NCI-H524 treated with DMSO at 0.1 percent for 48 hours (cell line): ENCODE results near the gene ZIK1.

Source experiments
- DNase-seq: peaks from one replicate; lab custom pipeline; 2025; lab: John Stamatoyannopoulos, UW

ZIK1 gene

DNA sequence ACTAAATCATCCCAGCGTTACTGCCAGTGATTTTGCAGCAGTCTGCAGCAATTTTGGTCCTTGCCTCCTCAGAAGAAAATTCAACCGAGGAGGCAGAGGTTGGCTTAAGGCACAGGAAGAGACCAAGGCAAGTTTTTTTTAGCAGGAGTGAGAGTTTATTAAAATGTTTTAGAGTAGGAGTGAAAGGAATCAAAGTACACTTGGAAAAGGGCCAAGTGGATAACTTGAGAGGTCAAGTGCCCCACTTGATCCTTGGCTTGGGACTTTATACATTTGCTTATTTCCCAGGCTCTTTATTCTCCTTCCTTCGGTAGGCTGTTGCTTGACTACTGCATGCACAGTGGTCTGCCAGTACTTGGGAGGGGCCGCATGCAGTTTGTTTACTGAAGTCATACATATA is 27.2 kb downstream of the ZIK1 start:
- DNase-seq, result no peak

DNA sequence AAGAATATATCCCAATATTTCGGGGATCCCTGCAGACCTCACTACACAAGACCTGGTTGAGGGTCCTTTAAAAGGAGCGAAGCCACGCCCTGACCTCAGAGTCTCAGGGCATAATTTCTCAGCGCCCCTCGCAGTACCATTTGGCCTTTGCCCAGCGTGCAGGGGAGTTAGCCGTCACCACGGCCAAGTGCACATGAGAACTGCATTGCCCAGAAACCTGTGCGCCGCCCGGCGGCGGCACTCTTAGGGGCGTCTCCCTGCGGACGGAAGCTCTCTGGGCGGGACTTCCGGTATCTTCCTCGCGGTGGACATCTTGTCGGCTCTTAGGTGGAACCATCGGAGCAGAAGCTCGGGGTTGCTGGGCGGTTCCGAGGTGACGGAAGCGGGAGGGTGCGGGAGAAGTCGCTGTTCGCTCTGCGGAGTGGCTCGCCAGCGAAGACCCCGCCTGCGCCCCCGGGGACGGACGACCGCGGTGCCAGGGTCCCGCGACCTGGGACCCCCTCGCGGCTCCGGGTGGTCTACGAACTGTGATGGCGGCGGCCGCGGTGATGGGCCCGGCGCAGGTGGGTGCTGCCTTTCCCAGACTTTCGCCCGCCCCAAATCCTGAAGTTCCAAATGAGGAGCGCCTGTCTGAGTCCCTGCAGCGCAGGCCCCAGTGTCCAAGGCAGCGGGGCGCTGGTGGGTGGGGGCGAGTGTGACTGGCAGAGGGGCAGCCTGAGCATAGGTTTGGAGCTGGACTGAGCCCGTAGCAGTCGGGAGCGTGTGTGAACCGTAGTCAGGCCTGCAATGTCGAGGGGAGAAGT is 30.2 kb downstream of the ZIK1 start, which contains the start of gene ZNF134:
ZNF134 (plus strand) TSS at position 302 of the 803 bp plus-strand sequence. CDS start 5,227 bp downstream, outside the sequence.
- DNase-seq, result peak; percentile 85

DNA sequence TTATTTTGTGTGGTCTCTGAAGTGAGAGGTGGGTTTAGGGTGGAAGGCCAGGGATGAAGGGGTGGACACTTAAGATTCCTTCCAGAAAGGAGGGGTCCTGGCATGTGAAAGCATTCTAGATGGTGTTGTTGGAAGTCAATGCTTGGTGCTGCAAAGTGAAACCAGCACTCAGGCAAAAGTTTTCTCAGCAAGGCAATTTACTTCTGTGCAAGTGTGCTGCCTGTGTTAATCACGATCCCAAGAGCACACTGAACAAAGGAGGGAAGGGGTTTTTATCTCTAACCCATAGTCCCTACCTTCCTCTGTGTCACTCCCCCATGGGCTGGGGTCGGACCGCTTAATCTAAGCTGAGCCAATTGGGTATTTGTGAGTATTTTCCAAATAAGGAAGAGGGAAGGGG is 31.4 kb downstream of the ZIK1 start:
- DNase-seq, result no peak

DNA sequence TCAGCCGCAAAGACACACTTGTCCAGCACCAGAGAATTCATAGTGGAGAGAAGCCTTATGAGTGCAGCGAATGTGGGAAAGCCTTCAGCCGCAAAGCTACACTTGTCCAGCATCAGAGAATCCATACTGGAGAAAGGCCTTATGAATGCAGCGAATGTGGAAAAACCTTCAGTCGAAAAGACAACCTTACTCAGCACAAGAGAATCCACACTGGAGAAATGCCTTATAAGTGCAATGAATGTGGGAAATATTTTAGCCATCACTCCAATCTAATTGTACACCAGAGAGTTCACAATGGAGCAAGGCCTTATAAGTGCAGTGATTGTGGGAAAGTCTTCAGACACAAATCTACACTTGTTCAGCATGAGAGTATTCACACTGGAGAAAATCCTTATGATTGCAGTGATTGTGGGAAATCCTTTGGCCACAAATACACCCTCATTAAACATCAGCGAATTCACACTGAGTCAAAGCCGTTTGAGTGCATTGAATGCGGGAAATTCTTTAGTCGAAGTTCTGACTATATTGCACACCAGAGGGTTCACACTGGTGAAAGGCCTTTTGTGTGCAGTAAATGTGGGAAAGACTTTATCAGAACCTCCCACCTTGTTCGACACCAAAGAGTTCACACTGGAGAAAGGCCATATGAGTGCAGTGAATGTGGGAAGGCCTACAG is 36.9 kb downstream of the ZIK1 start:
- no peak for DNase-seq

DNA sequence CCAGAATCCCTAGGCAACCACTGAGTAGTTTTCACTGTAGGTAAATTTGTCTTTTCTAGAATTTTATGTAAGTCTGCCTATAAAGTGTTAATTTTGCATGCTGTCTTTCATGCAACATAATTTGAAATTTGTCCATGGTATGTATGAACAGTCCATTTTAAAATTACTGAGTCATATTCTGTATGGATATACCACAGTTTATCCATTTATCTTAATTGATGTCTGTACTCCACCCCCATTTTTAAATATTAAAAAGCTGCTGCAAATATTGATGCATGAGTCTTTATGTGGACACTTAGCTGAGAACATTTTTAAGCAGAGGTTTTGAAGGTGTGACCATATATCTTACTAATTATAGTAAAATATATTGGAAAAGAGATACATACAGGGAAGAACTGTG is 39.1 kb downstream of the ZIK1 start:
- no peak for DNase-seq

DNA sequence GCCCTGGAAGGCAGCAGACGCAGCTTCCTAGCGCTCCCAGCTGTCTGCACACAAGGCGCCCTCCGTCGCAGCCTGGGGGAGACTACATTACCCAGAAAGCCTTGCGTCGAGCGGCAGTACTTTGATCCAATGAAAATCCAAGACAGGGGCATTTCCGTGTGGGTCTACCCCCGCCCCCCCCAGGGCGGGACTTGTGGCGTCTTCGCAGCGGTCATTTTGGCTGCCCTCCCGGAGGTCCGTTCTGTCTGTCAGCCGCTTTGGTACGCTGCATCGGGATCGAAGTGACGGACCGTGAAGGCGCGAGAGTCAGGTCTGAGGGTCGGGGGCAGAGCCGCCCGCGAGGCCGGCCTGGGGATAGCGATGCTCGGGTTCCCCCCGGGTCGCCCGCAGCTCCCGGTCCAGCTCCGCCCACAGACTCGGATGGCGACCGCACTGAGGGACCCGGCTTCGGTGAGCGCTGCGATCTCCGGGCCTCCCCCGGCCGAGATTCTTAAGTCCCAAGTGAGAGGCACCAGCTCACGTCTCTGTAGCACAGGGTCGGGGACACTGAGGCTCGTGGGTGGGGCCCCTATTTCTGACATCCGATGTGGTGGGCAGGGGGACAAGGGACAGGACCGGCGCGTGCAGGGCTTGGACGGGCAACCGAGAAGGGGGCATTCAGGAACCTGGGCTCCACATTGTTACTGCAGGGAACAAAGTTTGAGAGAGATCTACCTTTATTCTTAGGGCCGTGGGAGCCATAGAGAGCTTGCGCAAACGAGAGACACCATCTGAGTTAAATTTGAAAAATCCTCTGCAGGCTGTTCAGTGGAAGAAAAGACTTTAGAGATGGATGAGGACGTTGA is 49.3 kb downstream of the ZIK1 start, which contains the start of gene ZNF211:
ZNF211 (plus strand) TSS at position 182 of the 845 bp plus-strand sequence; CDS start at position 361, 179 bp downstream.
- DNase-seq, result peak; percentile 93

DNA sequence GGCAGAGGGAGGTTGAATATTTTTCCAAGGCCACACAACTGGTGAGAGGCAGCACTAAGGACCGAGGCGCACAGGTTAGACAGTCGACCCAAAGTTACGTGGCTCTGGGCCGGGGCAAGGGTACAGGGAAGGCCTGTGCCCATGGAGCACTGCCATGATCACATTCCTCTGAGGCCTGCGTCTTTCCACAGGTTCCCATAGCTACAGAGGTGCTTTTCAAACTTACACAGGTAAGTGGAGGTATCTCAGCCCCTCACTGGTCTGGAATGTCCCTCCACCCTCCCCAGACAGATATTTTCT is 49.8 kb downstream of the ZIK1 start:
- DNase-seq, result no peak

DNA sequence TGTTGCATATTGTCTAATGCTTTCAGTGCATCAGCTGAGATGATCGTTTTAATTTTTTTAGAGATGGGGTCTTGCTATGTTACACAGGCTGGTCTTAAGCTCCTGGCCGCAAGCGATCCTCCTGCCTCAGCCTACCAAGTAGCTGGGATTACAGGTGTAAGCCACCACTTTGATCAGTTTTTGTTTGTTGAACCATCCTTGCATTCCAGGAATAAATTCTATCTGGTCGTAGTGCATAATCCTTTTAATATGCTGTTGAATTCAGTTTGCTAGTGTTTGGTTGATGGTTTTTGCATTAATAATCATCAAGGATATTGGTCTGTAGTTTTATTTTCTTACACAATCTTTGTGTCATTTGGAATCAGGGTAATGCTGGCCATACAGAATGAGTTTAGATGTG is 53.4 kb downstream of the ZIK1 start:
- DNase-seq, result no peak

DNA sequence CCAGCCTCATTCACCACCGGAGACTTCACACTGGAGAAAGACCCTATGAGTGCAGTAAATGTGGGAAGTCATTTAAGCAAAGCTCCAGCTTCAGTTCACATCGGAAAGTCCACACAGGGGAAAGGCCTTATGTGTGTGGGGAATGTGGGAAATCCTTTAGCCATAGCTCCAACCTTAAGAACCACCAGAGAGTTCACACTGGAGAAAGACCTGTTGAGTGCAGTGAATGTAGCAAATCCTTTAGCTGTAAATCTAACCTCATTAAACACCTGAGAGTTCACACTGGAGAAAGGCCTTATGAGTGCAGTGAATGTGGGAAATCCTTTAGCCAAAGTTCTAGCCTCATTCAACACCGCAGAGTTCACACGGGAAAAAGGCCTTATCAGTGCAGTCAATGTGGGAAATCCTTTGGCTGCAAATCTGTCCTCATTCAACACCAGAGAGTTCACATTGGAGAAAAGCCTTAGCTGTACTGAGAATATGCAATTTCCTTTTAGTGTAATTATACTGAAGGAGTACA is 57.8 kb downstream of the ZIK1 start:
- DNase-seq, result no peak

DNA sequence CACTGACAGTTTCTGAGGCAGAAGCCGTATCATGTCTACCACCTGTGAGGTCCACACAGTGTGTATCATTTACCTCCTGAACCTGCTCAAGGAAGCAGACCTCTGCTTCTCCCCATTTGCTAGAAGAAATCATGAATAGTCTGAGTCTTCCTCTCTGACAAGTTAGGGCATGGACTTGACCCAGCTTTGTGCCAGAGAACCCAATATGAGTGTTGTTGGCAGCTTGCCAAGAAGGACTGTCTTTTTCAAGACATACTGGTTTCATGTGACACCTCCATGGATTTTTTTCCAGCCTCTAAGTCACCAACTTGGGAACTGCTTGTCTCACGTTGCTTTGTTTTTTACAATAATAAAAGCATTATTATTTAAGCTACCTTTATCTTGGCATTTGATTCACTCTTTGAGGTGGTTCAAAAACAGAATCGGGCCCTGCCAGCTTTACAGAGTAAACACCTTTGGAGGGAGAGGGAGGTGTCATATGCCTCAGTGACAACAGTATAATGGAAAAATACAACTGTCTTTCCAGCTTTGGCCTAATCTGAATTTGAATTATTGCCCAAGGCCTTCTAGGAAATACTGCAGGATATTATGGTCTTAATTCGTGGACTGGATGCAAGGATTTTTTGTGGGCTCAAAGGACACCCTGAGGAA is 58.6 kb downstream of the ZIK1 start:
- DNase-seq, result no peak
